ENCODE results near the gene ATF1.
A peak's percentile ranks its signal among the peaks of the same experiment; 100 is the strongest.

ATF1 gene

GRCh38 chr12:50763639-50764285 is at the start of gene ATF1:
TSS of gene ATF1 (plus strand) at chr12:50764101. CDS start at chr12:50780146, 16,045 bp downstream.
- DNase-seq: peak; percentile 77

DNA sequence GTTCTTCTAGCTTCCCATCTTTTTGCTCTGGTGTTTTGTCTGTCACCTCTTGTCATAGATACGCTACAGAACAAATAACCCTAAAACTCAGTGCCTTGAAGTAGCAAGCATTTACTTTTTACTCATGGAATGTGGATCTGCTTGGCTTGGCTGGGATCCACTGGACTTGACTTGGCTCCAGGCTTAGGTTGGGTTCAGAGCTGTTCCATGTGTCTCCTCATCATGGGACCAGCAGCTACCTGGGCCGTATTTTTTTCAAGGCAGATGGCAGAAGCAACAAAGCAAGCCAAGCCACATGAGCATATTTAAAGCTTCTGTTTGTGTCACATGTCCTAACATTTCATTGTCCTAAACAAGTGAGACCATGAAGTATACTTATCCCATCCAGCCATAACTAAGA is 48.7 kb upstream of the ATF1 start:
- DNase-seq: no peak

- DNase-seq: no peak
Measured at GRCh38 chr12:50718760-50719159, 45.1 kb upstream of the ATF1 start.

GRCh38 chr12:50720085-50720484 is 43.8 kb upstream of the ATF1 start:
- DNase-seq: no peak

- no peak for DNase-seq
Measured at GRCh38 chr12:50720501-50720900, 43.4 kb upstream of the ATF1 start.

GRCh38 chr12:50723865-50724264 is 40.0 kb upstream of the ATF1 start:
- DNase-seq: no peak

GRCh38 chr12:50725011-50725942 is 38.6 kb upstream of the ATF1 start:
- no peak for DNase-seq

DNA sequence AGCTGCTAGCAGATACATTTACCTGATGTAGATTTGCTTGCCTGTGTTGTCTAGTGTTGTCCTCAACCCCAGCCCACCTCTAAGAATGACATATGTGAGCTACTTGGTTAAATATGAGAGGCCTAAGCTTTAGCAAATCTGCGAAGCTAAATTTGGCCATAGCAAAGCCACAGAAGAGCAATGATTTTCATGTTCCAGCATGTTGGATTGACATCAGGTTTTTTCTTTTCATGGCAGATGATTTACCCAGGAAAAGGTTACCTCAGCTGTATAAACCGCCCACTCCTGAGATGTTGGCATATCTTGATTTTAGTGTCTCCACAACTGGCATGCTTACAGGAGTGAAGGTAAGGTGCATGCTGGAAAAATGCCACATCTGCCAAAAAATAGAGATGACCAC is 36.4 kb upstream of the ATF1 start:
- DNase-seq: no peak

DNA sequence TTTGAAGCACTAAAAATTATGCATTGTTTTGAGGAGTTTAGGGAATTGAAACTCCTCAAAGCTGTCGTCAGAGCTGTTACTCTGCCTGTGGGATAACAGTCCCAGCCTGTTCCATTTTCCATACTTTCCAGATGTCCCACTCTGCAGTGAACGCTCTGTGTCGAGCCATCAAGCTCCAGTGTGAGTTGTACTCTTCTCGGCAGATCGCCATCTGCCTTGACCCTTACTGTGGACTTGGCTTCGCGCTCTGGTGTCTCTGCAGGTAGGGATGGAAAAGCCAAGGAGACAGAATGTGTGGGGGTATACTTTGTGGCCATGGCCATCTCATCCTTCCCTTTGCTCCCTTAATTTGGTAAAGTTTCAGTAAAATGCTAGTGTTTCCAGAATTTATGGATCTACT is 35.5 kb upstream of the ATF1 start:
- no peak for DNase-seq

DNA sequence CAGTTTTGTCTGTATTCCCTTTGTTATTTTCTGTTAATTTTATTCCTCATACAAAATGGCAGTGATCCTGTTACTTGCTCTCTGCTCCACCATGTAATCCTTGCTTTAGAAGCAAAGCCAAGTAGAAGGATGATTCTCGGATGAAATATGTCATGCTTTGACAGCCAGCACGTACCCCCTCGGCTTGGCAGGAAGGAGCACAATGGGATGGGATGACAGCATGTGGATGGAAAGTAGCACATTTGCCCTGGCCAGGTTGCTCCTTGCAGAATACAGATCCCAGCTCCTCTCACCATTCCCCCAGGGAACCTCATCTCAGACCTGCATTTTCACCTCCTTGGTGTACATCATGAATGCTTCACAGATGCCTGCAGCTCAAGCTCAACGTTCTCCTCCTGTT is 35.1 kb upstream of the ATF1 start:
- DNase-seq: no peak

- DNase-seq: no peak
Measured at GRCh38 chr12:50732591-50732990, 31.3 kb upstream of the ATF1 start.

- DNase-seq: no peak
Measured at GRCh38 chr12:50733706-50734105, 30.2 kb upstream of the ATF1 start.

- DNase-seq: peak; percentile 42
Measured at GRCh38 chr12:50734409-50735263, 29.3 kb upstream of the ATF1 start.

- DNase-seq: no peak
Measured at GRCh38 chr12:50739611-50740010, 24.3 kb upstream of the ATF1 start.

DNA sequence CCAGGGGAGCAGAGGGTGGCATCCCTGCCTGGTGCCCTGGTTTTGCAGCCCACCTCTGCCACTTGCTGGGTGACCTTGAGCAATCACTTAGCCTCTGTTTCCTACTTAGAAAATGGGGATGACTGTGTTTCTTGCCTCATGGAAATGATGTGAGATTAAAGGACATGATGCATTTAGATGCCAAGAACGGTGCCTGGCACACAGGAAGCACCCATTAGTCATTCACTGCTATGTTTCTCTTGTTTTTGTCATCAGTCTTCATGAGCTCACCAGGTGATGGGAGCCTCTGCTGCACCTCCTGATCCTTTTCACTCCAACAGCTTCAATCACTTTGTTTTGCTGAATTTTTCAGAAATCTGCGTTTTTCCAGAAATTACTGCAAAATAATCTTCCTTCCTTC is 23.6 kb upstream of the ATF1 start:
- DNase-seq: no peak

DNA sequence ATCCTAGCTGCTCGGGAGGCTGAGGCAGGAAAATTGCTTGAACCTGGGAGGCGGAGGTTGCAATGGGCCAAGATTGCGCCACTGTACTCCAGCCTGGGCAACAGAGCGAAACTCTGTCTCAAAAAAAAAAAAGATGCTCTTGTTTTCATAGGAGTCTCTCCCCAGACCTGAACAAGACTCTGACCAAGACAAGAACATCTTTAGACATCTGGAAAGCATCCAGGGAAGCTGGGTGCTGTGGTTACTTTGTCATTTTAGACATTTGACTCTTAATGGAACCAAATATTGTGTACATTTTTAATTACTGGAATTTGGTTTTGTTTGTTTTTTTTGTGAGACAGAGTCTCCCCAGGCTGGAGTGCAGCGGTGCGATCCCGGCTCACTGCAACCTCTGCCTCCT is 21.1 kb upstream of the ATF1 start:
- no peak for DNase-seq

DNA sequence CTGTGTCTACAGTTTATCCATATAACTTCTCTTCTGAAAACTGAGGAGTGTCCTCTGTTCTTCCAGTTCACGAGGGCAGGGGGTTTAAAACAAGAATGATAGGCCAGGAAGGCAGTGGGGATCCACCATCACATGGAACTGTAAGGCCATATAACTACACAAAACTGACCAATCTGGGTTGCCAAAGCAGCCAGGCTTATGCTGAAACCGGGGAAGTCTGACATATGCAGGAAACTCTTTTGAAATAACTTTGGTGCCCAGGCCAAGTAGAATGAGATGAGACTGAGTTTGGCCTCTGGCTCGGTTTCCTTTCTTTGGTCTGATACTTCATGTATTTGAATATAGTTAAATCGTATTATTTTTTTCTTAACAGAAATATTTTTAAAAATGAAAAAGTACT is 18.0 kb upstream of the ATF1 start:
- DNase-seq: no peak

DNA sequence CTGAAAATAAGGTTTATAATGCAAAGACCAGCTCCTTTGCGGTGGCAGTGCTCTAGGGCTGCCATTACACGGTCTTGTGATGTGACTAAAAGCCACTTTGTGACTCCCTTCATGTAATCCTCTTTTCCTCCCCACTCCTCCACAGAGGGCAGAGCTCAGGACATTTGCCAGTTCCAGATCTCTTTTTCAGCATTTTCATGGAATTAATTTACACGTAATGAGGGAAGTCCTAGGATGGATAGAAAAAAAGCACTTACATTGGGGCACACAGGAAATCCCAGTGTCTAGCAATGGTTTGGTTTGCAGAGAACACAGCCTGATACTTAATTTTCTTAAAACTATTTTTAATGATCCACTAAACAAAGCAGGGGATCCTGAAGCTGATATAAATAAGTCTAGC is 17.5 kb upstream of the ATF1 start:
- no peak for DNase-seq

GRCh38 chr12:50747817-50748216 is 16.1 kb upstream of the ATF1 start:
- DNase-seq: no peak

DNA sequence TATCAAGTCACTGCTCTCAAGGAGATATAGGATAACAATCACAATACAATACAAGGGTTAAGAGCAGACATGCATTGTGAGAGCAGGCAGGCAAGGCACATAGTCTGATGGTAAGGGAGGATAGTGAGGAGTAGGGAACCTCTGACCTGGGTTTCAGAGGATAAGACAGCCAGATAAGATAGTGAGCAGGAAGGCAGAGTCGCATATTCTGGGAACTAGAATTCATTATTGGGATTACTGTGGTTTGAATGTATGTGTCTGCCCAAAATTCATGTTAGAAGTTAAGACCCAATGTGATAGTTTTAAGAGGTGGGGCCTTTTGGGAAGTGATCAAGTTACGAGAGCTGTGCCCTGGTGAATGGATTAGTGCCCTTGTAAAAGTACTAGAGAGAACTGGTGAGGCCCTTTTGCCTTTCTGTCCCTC is 14.4 kb upstream of the ATF1 start:
- no peak for DNase-seq

- no peak for DNase-seq
Measured at GRCh38 chr12:50750366-50750765, 13.5 kb upstream of the ATF1 start.

DNA sequence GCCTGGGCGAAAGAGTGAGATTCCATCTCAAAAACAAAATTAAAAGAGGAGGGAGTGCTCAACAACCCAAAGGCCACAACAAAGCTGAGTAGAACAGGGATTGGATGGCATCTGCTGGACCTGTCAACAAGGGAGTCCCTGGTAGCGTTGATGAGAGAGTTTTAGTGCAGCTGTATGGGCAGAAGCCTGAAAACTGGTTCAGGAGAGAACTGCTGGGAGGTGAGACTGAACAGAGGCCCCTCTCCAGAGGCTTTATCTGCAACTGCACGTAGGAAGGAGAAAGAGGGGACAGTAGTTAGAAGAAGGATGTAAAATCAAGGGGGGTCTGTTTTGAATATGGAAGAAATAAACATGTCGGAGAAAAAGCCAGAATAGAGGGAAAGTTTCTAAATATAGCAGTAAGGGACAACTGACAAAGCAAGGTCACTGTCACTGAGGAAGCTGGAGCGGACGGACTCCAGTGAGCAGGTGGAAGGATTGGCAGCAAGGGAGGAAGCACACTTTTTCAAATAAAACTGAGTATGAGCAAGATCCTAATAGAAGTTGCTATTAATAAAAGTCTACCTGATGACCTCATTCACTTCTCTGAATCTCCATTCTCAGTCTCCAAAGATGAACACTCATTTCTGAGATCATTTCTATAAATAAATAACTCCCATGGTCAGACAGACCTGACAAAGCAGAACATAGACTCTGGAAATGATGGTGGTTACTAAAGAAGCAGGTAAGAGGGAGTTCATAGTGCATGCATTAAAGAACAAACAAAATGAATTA is 11.8 kb upstream of the ATF1 start:
- no peak for DNase-seq

Measured in NCI-H1694 treated with DMSO at 0.1 percent for 48 hours (cell line).